ENCODE data around the gene PPP3CA.

The PPP3CA gene

DNA sequence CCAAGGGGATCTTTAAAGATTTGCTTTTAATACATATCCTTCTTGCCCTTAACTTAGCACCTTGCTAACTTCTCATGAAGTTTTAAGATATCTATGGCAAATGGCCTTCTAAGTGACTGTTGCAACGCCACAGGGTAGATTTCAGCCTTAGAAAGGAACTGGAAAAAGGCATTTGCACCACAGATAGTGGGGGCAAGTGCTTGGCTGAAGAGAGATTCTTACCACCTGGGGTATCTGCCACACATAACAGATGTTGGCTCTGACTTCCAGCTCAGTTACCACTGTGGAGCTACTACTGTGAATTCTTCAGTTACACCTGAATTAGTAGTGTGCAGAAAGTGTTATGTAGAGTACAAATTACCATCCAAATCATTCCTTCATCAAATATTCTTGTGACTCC is 302.6 kb downstream of the PPP3CA start:
- no peak for DNase-seq (ENCODE audit: low read depth)
- TF ChIP-seq, protein P1, sequence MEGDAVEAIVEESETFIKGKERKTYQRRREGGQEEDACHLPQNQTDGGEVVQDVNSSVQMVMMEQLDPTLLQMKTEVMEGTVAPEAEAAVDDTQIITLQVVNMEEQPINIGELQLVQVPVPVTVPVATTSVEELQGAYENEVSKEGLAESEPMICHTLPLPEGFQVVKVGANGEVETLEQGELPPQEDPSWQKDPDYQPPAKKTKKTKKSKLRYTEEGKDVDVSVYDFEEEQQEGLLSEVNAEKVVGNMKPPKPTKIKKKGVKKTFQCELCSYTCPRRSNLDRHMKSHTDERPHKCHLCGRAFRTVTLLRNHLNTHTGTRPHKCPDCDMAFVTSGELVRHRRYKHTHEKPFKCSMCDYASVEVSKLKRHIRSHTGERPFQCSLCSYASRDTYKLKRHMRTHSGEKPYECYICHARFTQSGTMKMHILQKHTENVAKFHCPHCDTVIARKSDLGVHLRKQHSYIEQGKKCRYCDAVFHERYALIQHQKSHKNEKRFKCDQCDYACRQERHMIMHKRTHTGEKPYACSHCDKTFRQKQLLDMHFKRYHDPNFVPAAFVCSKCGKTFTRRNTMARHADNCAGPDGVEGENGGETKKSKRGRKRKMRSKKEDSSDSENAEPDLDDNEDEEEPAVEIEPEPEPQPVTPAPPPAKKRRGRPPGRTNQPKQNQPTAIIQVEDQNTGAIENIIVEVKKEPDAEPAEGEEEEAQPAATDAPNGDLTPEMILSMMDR (IDR thresholded peaks at IDR 0.05; ENCODE audit: insufficient read depth, low read depth, low read length, missing control alignments), result no peak
- H3K4me3 ChIP-seq (ENCODE audit: low read length), result no peak overlapping the region

DNA sequence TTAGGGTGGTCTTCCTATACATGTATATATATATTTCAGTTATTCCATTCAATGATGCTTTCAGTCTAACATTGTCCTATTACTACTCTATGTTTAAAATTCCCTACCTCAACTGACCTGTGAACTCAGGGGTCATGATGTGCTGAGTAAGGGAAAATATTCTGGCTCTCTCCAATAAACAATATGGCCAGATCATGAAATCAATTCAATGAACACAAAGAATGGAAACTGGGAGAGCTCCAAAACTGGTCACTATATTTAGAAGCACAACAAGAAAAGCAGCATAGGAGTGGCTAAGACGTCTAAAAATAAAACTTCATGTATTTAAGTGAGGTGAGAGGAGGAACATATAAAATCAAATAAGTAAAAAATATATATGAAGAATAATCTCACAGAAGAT is 304.5 kb downstream of the PPP3CA start:
- no peak for DNase-seq (ENCODE audit: low read depth)
- TF ChIP-seq, protein P1 (IDR thresholded peaks at IDR 0.05; ENCODE audit: insufficient read depth, low read depth, low read length, missing control alignments), result no peak
- no peak overlapping the region for H3K4me3 ChIP-seq (ENCODE audit: low read length)

DNA sequence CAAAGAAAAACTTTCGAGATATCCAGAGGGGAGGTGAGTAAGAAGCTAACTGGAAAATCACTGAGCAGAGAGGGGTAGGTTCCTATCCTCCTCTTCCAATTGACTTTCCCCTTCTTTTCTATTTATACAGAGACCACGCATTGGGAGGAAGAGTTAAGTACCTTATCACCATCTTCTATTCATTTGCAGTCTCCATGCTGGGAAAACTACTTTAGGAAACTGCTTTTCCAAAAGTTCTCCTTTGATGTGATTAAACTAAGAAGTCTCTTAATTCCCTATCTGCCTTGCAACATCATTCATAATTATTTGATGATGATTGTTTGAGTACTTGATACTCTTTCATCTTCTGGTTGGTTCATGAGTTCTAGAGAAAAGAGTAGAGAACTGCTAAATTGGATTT is 306.6 kb downstream of the PPP3CA start:
- H3K4me3 ChIP-seq (ENCODE audit: low read length), result no peak overlapping the region
- DNase-seq (ENCODE audit: low read depth), result no peak
- TF ChIP-seq, protein P1 (IDR thresholded peaks at IDR 0.05; ENCODE audit: insufficient read depth, low read depth, low read length, missing control alignments), result no peak

DNA sequence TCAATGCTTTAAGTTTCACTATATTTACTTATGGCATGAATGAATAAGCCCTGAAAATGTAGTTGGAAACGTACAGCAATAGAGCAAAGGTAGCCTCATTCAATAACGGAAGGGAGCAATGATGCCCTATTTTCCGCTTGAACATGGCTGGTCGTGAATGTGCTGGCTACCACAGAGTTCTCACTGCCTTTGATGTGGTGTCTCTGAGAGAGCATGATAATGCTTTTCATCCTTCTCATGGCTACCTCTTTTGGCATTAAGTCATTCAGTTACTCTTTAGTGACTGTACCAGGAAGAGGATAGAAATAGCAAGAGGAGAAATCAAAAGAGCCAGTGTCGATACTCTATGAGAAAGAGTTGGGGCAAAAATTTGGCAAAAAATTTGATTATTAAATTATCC is 308.0 kb downstream of the PPP3CA start:
- no peak for DNase-seq (ENCODE audit: low read depth)
- H3K4me3 ChIP-seq (ENCODE audit: low read length), result no peak overlapping the region
- TF ChIP-seq, protein P1 (IDR thresholded peaks at IDR 0.05; ENCODE audit: insufficient read depth, low read depth, low read length, missing control alignments), result no peak

DNA sequence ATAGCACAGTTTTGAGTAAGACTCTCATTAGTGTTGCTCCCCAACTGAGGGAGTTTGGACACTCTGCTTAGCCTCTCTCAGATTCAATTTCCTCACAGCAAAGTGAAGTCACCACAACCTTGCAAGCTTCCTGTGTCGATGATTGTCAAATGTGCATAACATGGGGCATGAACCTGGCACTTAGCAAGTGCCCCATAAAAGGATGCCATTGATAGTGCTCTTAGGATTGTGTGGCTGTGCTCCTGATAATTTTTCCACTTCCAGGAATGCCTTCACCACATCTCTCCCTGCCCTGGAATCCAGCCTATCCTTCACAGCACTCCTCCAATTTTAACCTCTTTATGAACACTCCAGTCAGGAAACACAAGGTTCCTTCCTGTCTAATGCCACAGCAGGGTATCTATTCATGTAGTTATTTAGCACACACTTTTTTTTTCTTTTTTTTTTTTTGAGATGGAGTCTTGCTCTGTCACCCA is 309.4 kb downstream of the PPP3CA start:
- no peak overlapping the region for H3K4me3 ChIP-seq (ENCODE audit: low read length)
- TF ChIP-seq, protein P1 (IDR thresholded peaks at IDR 0.05; ENCODE audit: insufficient read depth, low read depth, low read length, missing control alignments), result no peak
- DNase-seq (ENCODE audit: low read depth), result peak; percentile 31

DNA sequence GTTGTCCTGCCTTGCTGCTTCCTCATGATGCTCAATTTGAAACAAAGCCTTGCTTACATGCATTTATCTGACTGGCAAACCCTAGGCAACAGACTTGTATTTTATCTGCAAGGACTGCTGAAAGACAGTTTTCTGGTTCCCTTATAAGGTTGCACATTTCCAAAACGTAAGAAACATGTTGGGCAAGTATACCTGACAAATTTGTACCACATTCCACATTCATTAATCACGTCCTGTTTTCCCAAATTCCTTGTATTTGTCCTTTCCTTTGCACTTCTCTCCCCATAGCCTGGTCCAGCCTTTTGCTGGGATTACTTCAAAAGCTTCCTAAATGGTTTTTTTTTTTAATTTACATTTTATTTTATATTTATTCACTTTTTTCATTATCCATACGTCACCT is 310.1 kb downstream of the PPP3CA start:
- no peak overlapping the region for H3K4me3 ChIP-seq (ENCODE audit: low read length)
- TF ChIP-seq, protein P1 (IDR thresholded peaks at IDR 0.05; ENCODE audit: insufficient read depth, low read depth, low read length, missing control alignments), result no peak
- peak; percentile 62 for DNase-seq (ENCODE audit: low read depth)

DNA sequence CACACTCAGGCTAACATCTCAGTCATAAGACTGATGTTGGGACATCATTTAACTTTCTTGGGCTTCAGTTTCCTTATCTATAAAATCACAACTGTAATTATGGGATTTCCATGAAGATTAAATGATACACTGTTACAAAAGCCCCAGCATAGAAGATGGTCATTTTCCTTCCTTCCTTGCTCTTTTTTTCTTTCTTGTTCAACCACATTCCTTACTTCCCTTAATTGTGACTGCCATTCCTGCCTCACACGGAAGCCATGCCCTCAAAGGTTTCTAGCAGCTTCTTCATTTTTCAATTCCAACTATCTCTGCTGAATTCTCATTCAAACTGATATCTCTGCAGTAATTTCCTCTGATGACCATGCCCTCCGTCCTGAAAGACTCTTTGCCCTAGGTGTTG is 311.8 kb downstream of the PPP3CA start:
- no peak for DNase-seq (ENCODE audit: low read depth)
- TF ChIP-seq, protein P1 (IDR thresholded peaks at IDR 0.05; ENCODE audit: insufficient read depth, low read depth, low read length, missing control alignments), result no peak
- H3K4me3 ChIP-seq (ENCODE audit: low read length), result no peak overlapping the region

Measured in epithelial cell of esophagus (primary cell).